Common myeloid progenitor, CD34-positive (primary cell): ENCODE data around the gene SNX5.

ENCODE experiments used
- CTCF ChIA-PET: fragments of 350-600 bp; sonication (Branson Sonifier 250); formaldehyde crosslinking; loops from one replicate; lab custom pipeline; 2021; ENCODE audit warnings: antibody characterized with exemption; lab: Charles Lee
- POLR2A ChIA-PET: fragments of 350-600 bp; sonication (Branson Sonifier 250); formaldehyde crosslinking; loops from one replicate; lab custom pipeline; 2021; ENCODE audit warnings: antibody characterized with exemption; lab: Charles Lee
- DNase-seq, 3 donors: peaks; one replicate each; pipeline versions ENCODE4 v3.0.0 to v3.0.0-alpha.2; 2013
- H3K27ac ChIP-seq, 2 experiments: 1 replicate in 1 of 2; 2 replicates in 1 of 2; pipeline ENCODE4 v1.7.0; 2013; ENCODE audit warnings: inconsistent platforms in 2 of 2, low read length in 2 of 2, mild to moderate bottlenecking in 2 of 2, low read depth in 1 of 2, moderate library complexity in 1 of 2; ENCODE audit not compliant: severe bottlenecking in 2 of 2, insufficient read depth in 1 of 2, poor library complexity in 1 of 2
- H3K27me3 ChIP-seq, 5 experiments: replicated peaks in 2 of 5; 1 replicate in 3 of 5; 2 replicates in 2 of 5; pipeline versions ENCODE4 v1.6.1 to v1.7.0; 2013; ENCODE audit warnings: low read length in 4 of 5, mild to moderate bottlenecking in 2 of 5, moderate library complexity in 2 of 5, inconsistent platforms in 1 of 5; ENCODE audit not compliant: insufficient read depth in 5 of 5, control insufficient read depth in 4 of 5
- H3K36me3 ChIP-seq, 4 experiments: 1 replicate in 2 of 4; 2 replicates in 2 of 4; pipeline versions ENCODE4 v1.6.1 to v1.7.0; 2013; ENCODE audit warnings: low read length in 3 of 4, control low read depth in 1 of 4, mild to moderate bottlenecking in 1 of 4; ENCODE audit not compliant: control insufficient read depth in 4 of 4, insufficient read depth in 4 of 4
- H3K4me1 ChIP-seq, 4 experiments: 1 replicate in 3 of 4; 2 replicates in 1 of 4; pipeline versions ENCODE4 v1.6.1 to v1.7.1; 2013; ENCODE audit warnings: low read length in 3 of 4, mild to moderate bottlenecking in 3 of 4, control low read depth in 1 of 4, inconsistent platforms in 1 of 4, moderate library complexity in 1 of 4; ENCODE audit not compliant: control insufficient read depth in 4 of 4, insufficient read depth in 4 of 4; ENCODE audit errors: control extremely low read depth in 1 of 4
- H3K4me3 ChIP-seq, 7 experiments: 1 replicate in 4 of 7; 2 replicates in 3 of 7; pipeline versions ENCODE4 v1.5.1 to v1.7.0; 2013; ENCODE audit warnings: mild to moderate bottlenecking in 7 of 7, low read length in 6 of 7, moderate library complexity in 6 of 7, inconsistent platforms in 2 of 7, low read depth in 2 of 7, control low read depth in 1 of 7; ENCODE audit not compliant: insufficient read depth in 4 of 7, control insufficient read depth in 1 of 7; ENCODE audit errors: extremely low read depth in 1 of 7
- H3K9me3 ChIP-seq, 5 experiments: 1 replicate in 4 of 5; 2 replicates in 1 of 5; pipeline versions ENCODE4 v1.6.1 to v1.7.1; 2013; ENCODE audit warnings: low read length in 4 of 5, mild to moderate bottlenecking in 2 of 5, inconsistent platforms in 1 of 5, low read depth in 1 of 5, moderate library complexity in 1 of 5; ENCODE audit not compliant: control insufficient read depth in 4 of 5, insufficient read depth in 2 of 5; ENCODE audit errors: control extremely low read depth in 1 of 5
- WGBS: methylation state at CpG from one replicate; pipeline ENCODE4 v1.1.5; 2013; ENCODE audit not compliant: insufficient coverage; 5-methylcytosine and 5-hydroxymethylcytosine counted together

Gene SNX5

DNA sequence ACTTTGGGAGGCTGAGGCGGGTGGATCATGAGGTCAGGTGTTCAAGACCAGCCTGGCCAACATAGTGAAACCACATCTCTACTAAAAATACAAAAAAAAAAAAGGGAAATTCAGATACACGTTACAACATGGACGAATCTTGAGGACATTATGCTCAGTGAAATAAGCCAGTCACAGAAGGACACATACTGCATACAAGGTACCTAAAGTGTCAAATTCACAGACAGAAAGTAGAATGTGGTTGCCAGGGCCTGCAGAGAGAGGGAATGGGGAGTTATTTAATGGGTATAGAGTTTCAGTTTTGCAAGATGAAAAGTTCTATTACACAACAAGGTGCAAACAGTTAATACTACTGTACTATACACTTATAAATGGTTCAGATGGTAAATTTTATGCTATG lies 75.1 kb downstream of the SNX5 start:
- POLR2A ChIA-PET, result no interaction called here
- Histone ChIP-seq H3K36me3 (no peaks in the 10 kb centered on the region), H3K27me3 (no peaks in the 10 kb centered on the region), H3K9me3 (peaks cover 0 to 10% (median 6%) of the 10 kb centered on the region in 5 experiments), H3K27ac (no peak overlapping the region), H3K4me1 (peaks cover 5 to 26% (median 15%) of the 10 kb centered on the region in 4 experiments), H3K4me3 (no peak overlapping the region)
- WGBS, result no CpG with 5 or more reads among the region's 3 CpGs
- no peak for DNase-seq
- CTCF ChIA-PET, result no interaction called here

DNA sequence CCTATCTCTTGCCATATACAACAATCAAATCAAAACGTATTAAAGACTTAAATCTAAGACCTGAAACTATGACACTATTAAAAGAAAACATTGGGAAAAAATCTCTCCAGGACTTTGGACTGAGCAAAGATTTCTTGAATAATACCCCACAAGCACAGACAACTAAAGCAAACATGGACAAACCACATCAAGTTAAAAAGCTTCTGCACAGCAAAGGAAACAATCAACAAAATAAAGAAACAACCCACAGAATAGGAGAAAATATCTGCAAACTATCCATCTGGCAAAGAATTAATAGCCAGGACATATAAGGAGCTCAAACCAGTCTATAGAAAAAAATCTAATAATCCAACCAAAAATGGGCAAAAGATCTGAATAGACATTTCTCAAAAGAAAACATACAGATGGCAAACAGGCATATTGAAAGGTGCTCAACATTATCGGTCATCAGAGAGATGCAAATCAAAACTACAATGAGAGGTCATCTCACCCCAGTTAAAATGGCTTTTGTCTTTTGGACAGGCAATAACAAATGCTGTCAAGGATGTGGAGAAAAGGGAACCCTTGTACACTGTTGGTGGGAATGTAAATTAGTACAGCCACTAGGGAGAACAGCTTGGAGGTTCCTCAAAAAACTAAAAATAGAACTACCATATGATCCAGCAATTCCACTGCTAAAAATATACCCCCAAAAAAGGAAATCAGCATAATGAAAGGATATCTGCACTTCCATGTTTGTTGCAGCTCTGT lies 76.2 kb downstream of the SNX5 start:
- Histone ChIP-seq H3K9me3 (peaks cover 0 to 10% (median 6%) of the 10 kb centered on the region in 5 experiments), H3K36me3 (no peaks in the 10 kb centered on the region), H3K4me1 (peaks cover 5 to 26% (median 15%) of the 10 kb centered on the region in 4 experiments), H3K27ac (no peak overlapping the region), H3K27me3 (no peaks in the 10 kb centered on the region), H3K4me3 (no peak overlapping the region)
- ChIA-PET POLR2A (no interaction called here), CTCF (no interaction called here)
- 93% methylated on average over 2 of the region's 2 CpGs for WGBS
- no peak for DNase-seq
